D341Med (cell line): ENCODE measurements around the gene NPTX1.

ENCODE experiments used
- DNase-seq: peaks from one replicate; pipeline ENCODE4 v3.0.0; 2012; ENCODE audit warnings: low spot score

NPTX1 gene

GRCh38 chr17:80443916-80444643, 32.3 kb downstream of the NPTX1 start:
- DNase-seq: no peak

GRCh38 chr17:80443498-80443897, 32.9 kb downstream of the NPTX1 start:
- no peak for DNase-seq

GRCh38 chr17:80442764-80443163, 33.6 kb downstream of the NPTX1 start:
- no peak for DNase-seq

GRCh38 chr17:80442323-80442659, 34.1 kb downstream of the NPTX1 start:
- DNase-seq: no peak

- no peak for DNase-seq
These were observed 34.6 kb downstream of the NPTX1 start for GRCh38 chr17:80441598-80442322.

- no peak for DNase-seq
These were observed 35.3 kb downstream of the NPTX1 start for GRCh38 chr17:80441133-80441578.

GRCh38 chr17:80439499-80439898, 36.9 kb downstream of the NPTX1 start:
- no peak for DNase-seq

- no peak for DNase-seq
These were observed 37.6 kb downstream of the NPTX1 start for GRCh38 chr17:80438806-80439205.

- DNase-seq: no peak
These were observed 38.9 kb downstream of the NPTX1 start for GRCh38 chr17:80437532-80437931.

GRCh38 chr17:80433916-80434666, 42.3 kb downstream of the NPTX1 start:
- DNase-seq: no peak

GRCh38 chr17:80432961-80433550, 43.4 kb downstream of the NPTX1 start:
- no peak for DNase-seq

- DNase-seq: no peak
These were observed 44.0 kb downstream of the NPTX1 start for GRCh38 chr17:80432350-80432955.

GRCh38 chr17:80431246-80432195, 44.9 kb downstream of the NPTX1 start:
- no peak for DNase-seq

GRCh38 chr17:80430446-80431245, 45.8 kb downstream of the NPTX1 start:
- no peak for DNase-seq

GRCh38 chr17:80429356-80430275, 46.8 kb downstream of the NPTX1 start:
- no peak for DNase-seq

- no peak for DNase-seq
These were observed 47.6 kb downstream of the NPTX1 start for GRCh38 chr17:80428796-80429195.

- DNase-seq: no peak
These were observed 48.0 kb downstream of the NPTX1 start for GRCh38 chr17:80428363-80428762.

- DNase-seq: peak; percentile 84
These were observed 48.8 kb downstream of the NPTX1 start for GRCh38 chr17:80427366-80428282.
